HG03432 (cell line): ENCODE data around the gene DUSP1.
"Not testable (repeated sequence)": the region's sequence is repeated elsewhere in the genome, so short reads cannot be mapped to it uniquely, and the experiment has no call there.

Experiments used
- ATAC-seq: cut with Tn5 transposase; IDR thresholded peaks from one replicate; pipeline ENCODE4 v1.9.1; 2021; ENCODE audit warnings: mild to moderate bottlenecking, moderate library complexity; ENCODE audit not compliant: unreplicated experiment

DUSP1 gene

GRCh38 chr5:172770675-172771438, at the start of gene DUSP1:
Gene DUSP1 (minus strand): TSS chr5:172771195. CDS start chr5:172770952, 243 bp downstream.
- peak; percentile 63 for ATAC-seq

DNA sequence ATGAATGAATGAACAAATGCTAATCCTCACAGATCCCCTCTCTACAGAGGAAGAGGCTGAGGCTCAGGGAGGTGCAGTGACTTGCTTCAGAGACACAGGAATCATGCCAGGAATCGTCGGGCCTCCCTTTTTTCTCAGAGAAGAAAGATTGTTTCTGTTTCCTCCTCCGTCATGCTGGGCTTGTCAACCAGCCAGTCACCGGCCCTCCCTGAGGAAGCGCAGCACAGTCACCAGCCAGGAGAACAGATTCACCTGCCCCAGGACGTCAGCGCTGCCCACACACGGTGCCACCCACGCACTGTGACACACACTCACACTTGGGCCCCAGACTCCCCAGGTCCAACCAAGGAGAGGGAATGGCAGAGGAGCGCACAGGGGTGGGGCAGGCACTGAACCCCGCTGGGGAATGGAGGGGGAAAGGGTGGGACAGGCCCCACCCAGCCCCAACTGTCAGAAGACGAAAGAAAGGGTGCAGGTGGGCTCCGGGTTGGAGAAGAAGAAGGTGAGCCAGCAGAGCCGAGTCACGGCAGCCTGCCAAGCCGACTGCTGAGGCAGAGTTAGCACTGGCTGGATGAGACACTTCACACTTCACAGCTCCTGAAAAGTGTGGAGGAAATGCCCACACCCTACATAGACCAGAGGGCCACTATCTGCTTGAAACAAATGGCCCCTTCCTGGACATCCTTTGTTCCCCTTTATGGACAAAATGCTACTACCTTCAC, 49.2 kb upstream of the DUSP1 start:
- ATAC-seq, result no peak

GRCh38 chr5:172819569-172819968, 48.6 kb upstream of the DUSP1 start:
- ATAC-seq, result no peak

- ATAC-seq, result no peak
Observed at GRCh38 chr5:172818081-172818480, 47.1 kb upstream of the DUSP1 start.

DNA sequence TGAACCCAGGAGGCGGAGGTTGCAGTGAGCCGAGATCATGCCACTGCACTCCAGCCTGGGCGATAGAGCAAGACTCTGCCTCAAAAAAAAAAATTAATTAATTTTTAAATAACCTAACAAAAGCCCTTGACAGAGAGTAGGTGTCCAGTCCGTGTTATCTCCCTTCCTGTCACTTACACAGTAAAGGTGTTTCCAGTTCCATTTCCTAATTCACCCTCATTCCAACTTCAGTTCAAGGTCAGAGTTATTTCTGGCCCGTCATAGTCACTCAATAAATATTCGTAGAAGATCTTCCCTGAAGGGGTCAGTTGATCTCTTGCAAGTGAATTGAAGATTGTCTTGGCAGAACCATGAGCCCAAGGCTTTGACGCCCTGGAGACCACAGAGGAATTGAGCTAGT, 46.7 kb upstream of the DUSP1 start:
- no peak for ATAC-seq

DNA sequence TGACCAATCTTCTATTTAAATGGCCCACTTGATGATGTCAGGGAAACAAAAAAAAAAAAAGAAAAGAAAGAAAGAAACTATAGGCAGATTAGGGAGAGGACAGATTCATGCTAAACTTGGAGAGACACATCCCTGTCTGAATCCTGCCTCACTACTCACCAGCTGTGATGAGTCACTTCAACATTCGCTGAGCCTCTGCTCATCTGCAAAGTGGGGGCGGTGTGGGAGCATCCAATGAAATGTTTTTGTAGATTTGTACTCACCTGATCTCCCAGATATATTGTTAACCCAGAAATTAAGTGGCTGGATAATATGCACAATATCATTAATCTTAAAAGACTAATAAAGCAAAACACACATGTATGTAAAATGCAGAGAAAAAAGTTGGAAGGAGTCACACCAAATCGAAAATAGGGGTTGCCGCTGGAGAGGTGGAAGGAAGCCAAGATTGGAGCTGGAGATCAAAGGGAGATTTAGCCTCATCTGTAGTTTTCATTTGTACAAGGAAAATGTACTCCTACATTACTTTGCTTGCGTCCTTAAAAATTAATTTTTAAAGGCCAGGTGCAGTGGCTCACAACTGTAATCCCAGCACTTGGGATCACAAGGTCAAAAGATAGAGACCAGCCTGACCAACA, 46.0 kb upstream of the DUSP1 start:
- no peak for ATAC-seq

GRCh38 chr5:172815631-172816030, 44.6 kb upstream of the DUSP1 start:
- ATAC-seq, result no peak

GRCh38 chr5:172810996-172811395, 40.0 kb upstream of the DUSP1 start:
- not testable (repeated sequence) for ATAC-seq

- ATAC-seq, result no peak
Observed at GRCh38 chr5:172809774-172810173, 38.8 kb upstream of the DUSP1 start.

DNA sequence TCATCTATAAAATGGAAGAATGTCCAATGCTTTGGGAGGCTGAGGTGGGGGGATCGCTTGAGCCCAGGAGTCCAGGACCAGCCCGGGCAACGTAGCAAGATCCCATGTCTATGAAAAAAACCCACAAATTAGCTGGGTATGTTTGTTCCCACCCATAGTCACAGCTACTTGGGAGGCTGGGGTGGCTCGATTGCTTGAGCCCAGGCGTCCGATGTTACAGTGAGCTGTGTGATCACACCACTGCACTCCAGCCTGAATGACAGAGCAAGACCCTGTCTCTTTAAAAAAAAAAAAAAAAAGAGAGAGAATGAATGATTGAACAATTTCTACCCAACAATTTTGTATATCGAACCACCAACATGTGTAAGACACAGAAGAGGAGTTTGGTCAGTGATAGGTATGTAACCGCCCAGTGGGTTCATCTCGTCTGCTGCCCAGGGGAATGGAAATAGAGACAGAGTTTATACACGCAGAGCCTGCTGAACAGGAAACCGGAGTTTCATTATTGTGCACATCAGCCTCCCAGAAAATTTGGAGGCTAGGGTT, 36.8 kb upstream of the DUSP1 start:
- no peak for ATAC-seq

DNA sequence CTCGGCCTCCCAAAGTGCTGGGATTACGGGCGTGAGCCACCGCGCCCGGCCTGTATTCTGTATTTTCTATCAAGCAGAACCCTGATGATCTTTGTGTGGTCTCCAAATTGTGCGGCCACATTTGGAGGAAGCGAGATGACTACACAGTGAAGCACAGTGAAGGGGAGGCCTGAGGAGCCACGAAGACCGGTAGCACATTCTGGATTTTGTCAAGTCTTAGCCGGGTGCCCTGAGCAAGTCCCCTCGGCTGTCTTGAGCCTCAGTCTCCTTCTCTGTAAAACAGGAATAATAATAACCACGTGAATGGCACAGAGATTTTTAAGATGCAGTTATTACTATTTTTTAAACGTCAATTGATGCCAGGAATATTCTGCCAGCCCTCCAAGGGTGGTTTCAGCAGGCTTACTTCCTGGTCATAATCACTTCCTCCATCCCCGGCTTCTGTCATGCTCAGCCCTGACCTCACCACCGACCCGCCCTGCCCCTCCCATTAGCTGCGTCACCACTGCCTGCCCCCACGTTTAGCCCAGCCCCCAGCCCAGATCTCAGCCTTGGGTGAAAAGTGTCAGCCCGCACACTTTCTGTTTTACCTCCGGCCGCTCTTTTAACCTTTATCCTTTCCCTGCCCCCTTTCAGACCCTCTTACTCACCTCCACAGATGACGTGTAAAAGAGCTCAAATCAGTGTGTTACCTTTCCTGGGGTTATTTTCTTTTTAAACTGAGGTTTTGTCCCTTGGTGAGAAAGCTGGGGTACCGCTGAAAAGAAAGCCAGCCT, 36.1 kb upstream of the DUSP1 start:
- ATAC-seq, result peak; percentile 97

DNA sequence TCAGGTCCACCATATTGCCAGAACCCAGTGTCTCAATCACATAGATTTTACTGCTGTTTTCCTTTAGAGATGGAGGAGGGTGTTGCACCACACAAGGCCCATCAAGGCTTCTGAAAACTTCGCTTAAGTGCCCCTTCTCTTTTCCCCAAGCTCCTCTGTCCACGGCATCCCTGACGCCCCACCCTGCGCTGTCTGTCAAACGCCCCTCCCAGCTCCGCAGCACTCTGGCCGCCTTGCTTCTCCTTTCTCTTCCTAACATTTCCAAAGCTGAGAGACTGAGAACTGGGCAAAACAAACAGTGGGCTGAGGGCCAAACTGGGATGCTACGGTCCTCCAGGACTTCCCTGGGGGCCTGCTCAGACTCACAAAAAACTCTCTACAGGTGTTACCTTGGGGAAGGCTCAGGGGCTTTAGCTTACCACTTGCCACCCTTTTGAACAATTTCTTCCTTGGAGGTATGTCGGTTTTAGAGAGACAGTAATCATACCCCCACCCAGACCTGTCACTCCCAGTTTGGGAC, 34.8 kb upstream of the DUSP1 start:
- ATAC-seq, result no peak

DNA sequence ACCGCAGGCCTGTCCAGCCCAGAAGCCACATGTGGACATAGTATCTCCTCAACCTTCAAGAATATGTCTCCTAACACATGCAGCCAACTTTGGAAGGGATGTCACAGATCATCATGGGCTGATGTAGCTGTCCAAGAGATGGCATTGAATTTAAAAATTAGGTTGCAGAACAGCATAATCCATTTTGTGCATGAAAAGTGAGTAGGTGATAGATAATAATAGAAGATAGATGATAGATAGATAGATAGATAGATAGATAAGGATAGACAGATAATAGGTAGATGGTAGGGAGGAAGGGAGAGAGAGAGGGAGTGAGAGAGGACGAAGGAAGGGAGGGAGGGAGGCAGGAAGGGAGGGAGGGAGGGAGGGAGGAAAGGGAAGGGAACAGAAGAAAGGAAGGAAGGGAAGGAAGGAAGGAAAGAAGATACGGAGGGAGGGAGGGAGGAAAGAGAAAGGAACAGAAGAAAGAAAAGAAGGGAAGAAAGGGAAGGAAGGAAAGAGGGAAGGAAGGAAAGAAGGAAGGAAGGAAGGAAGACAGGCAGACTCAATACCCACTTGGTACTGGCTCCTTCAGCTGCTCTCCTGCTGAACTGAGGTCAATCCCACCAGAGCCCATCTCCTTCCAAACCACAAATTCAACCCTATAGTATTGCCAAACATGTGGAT, 34.2 kb upstream of the DUSP1 start:
- ATAC-seq, result no peak

DNA sequence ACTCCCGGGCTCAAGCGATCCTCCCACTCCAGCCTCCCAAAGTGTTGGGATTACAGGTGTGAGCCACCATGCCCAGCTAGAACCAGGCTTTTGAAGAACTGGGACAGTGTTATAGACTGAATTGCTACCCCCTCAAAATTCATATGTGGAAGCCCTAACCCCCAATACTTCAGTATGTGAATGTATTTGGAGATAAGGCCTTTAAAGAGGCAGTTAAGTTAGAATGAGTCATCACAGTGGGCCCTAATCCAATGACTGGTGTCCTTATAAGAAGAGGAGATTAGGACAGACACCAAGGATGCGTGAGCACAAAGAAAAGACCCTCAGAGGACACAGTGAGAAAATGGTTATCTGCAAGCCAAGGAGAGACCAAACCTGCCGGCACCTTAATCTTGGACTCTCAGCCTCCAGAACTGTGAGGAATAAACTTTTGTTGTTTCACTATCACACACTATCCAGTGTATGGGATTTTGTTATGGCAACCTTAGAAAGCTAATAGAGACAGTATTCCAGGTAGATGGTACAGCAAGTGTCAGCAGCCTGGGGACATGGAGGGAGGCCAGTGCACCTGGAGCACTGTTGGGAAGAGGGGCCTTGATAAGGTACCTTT, 31.7 kb upstream of the DUSP1 start:
- no peak for ATAC-seq

GRCh38 chr5:172802112-172802511, 31.1 kb upstream of the DUSP1 start:
- ATAC-seq, result no peak

GRCh38 chr5:172801179-172801671, 30.2 kb upstream of the DUSP1 start:
- no peak for ATAC-seq

- no peak for ATAC-seq
Observed at GRCh38 chr5:172800088-172800551, 29.1 kb upstream of the DUSP1 start.

GRCh38 chr5:172799416-172799815, 28.4 kb upstream of the DUSP1 start:
- ATAC-seq, result no peak
